22Rv1 (cell line): ENCODE results near the gene CHRNB1.

ENCODE experiments used
- H3K27ac ChIP-seq: fragments of 450-650 bp; 2 replicates; pipeline ENCODE4 v1.5.1; 2017
- CTCF ChIP-seq: fragments of 450-650 bp; IDR thresholded peaks from 2 replicates; pipeline ENCODE4 v1.5.1; 2017; ENCODE audit warnings: mild to moderate bottlenecking
- ZFX ChIP-seq: fragments of 450-650 bp; IDR thresholded peaks from 2 replicates; pipeline ENCODE4 v1.6.1; 2017; ENCODE audit warnings: antibody characterized with exemption, borderline replicate concordance

Gene CHRNB1

GRCh38 chr17:7479213-7480088 is 34.6 kb downstream of the CHRNB1 start, which contains the start of gene ZBTB4:
ZBTB4 (minus strand) TSS chr17:7479631; CDS start chr17:7466801, 12,830 bp downstream.
- H3K27ac ChIP-seq = peak within 1 kb of the TSS; percentile 86

GRCh38 chr17:7480089-7480384 is 35.2 kb downstream of the CHRNB1 start:
- peak overlapping the region; percentile 86 for H3K27ac ChIP-seq
- 0 out of 2 replicates have a peak, but pooled peaks have one; percentile 3 for TF ChIP-seq CTCF
- TF ChIP-seq ZFX = no peak

More at GRCh38 chr17:7479213-7480088, 34.6 kb downstream of the CHRNB1 start, which contains the start of gene ZBTB4:
- TF ChIP-seq CTCF = no peak
- no peak for TF ChIP-seq ZFX

- H3K27ac ChIP-seq = peak within 1 kb of the TSS; percentile 86
These were observed 36.4 kb downstream of the CHRNB1 start, which contains the start of gene SLC35G6 for GRCh38 chr17:7481275-7481674. SLC35G6 (plus strand) TSS chr17:7481446; CDS start chr17:7481517, 71 bp downstream.

- H3K27ac ChIP-seq = peak overlapping the region; percentile 18; the same call in 1 of the 2 replicates
These were observed 37.2 kb downstream of the CHRNB1 start for GRCh38 chr17:7481842-7482741.

- H3K27ac ChIP-seq = peak overlapping the region; percentile 97
These were observed 37.9 kb downstream of the CHRNB1 start for GRCh38 chr17:7482742-7483088.

GRCh38 chr17:7483255-7484066 is 38.6 kb downstream of the CHRNB1 start:
- H3K27ac ChIP-seq = peak overlapping the region; percentile 97
- TF ChIP-seq CTCF (no peak), ZFX (no peak)

- no peak for TF ChIP-seq CTCF
- TF ChIP-seq ZFX = no peak
- H3K27ac ChIP-seq = peak within 1 kb of the TSS; percentile 97
These were observed 39.4 kb downstream of the CHRNB1 start, which contains the start of gene POLR2A for GRCh38 chr17:7484067-7484918. POLR2A (plus strand) TSS chr17:7484366.

- peak overlapping the region; percentile 97 for H3K27ac ChIP-seq
- TF ChIP-seq ZFX (no peak), CTCF (0 out of 2 replicates have a peak, but pooled peaks have one; percentile 34)
These were observed 40.1 kb downstream of the CHRNB1 start for GRCh38 chr17:7484919-7485377.
